ENCODE data around the gene RAB40AL. TPM values are rescaled to one million over a fixed set of nuclear protein-coding genes. Genes with fewer than 3 reads are reported as not detected.

RAB40AL gene
- total RNA-seq, 2 donors from 2014 or later: 0.64 to 1.5 TPM

DNA sequence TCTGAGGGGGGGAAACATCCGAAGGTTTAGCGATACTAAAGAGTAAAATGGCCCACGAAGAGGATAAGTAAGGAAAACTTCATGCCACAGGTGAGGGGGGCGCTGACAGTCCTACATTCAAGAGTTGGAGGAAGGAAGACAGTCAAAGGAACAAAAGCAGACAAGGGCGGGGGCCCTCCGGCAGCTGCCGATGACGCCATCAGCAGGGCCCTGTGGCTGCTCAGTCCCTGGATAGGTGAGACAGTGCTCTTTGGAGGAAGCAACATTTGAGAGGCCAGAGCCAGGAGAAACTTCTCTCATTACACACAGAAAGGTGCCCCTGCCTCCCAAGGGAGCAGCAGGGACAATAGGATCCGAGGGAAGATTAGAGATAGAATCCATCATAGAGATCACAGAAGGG is 41.5 kb downstream of the RAB40AL start:
- peaks cover 21% of the 10 kb centered on the region for H3K27me3 Mint-ChIP-seq (ENCODE audit: insufficient read depth)
- TF ChIP-seq, protein P1, sequence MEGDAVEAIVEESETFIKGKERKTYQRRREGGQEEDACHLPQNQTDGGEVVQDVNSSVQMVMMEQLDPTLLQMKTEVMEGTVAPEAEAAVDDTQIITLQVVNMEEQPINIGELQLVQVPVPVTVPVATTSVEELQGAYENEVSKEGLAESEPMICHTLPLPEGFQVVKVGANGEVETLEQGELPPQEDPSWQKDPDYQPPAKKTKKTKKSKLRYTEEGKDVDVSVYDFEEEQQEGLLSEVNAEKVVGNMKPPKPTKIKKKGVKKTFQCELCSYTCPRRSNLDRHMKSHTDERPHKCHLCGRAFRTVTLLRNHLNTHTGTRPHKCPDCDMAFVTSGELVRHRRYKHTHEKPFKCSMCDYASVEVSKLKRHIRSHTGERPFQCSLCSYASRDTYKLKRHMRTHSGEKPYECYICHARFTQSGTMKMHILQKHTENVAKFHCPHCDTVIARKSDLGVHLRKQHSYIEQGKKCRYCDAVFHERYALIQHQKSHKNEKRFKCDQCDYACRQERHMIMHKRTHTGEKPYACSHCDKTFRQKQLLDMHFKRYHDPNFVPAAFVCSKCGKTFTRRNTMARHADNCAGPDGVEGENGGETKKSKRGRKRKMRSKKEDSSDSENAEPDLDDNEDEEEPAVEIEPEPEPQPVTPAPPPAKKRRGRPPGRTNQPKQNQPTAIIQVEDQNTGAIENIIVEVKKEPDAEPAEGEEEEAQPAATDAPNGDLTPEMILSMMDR (conservative IDR thresholded peaks at IDR 0.05): no peak
- Histone ChIP-seq H3K9me3 (ENCODE audit: control insufficient read depth, low read length) (no peaks in the 10 kb centered on the region), H3K36me3 (ENCODE audit: control insufficient read depth, insufficient read depth, low read length) (no peaks in the 10 kb centered on the region), H3K4me1 (ENCODE audit: control insufficient read depth, insufficient read depth, low read length) (no peaks in the 10 kb centered on the region), H3K27ac (ENCODE audit: low read depth, low read length) (no peak overlapping the region), H3K9ac (ENCODE audit: extremely low read depth, low read length, poor library complexity, severe bottlenecking) (no peak overlapping the region), H3K27me3 (ENCODE audit: control insufficient read depth, insufficient read depth, low read length, poor library complexity, severe bottlenecking) (no peaks in the 10 kb centered on the region), H3K4me3 (ENCODE audit: low read length) (no peak overlapping the region)
- no peak for DNase-seq
- H3K4me3 Mint-ChIP-seq: no peak overlapping the region
- WGBS, 2 experiments (ENCODE audit: insufficient coverage in 1 of 2, insufficient read length in 1 of 2): 87% methylated on average over 9 of the region's 9 CpGs; no CpG with 5 or more reads in 1 of the 2 experiments
- H3K27ac Mint-ChIP-seq: no peak overlapping the region
- peaks cover 14% of the 10 kb centered on the region for H3K4me1 Mint-ChIP-seq
- H3K9me3 Mint-ChIP-seq: peaks cover 49% of the 10 kb centered on the region
- H3K36me3 Mint-ChIP-seq (ENCODE audit: low read depth): peaks cover under 1% of the 10 kb centered on the region

DNA sequence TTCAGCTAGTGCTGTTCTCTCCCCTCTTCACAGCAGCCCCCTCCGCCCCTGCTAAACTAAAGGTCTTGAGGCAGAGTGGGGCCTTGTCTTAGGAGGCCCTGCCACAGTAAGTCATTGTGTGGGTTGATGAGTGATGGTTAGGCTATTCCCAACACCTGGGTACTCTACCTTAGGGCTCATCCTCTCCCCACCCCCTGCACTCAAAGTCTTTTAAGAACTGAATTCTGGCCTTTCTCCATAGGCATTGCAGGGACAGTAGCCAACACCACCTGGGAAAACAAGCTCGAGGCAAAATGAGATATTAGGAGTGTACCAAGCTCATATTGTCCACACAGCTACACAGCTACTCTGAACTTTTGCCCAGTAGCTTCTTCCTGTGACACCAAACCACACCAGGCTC is 42.5 kb downstream of the RAB40AL start:
- Mint-ChIP-seq H3K4me3 (no peak overlapping the region), H3K9me3 (peaks cover 43% of the 10 kb centered on the region), H3K4me1 (peaks cover 14% of the 10 kb centered on the region), H3K27ac (no peak overlapping the region), H3K36me3 (ENCODE audit: low read depth) (no peaks in the 10 kb centered on the region), H3K27me3 (ENCODE audit: insufficient read depth) (peaks cover 16% of the 10 kb centered on the region)
- no peak for DNase-seq
- TF ChIP-seq, protein P1 (conservative IDR thresholded peaks at IDR 0.05): no peak
- H3K4me3 ChIP-seq (ENCODE audit: low read length): no peak overlapping the region
- H3K27me3 ChIP-seq (ENCODE audit: control insufficient read depth, insufficient read depth, low read length, poor library complexity, severe bottlenecking): no peaks in the 10 kb centered on the region
- no peak overlapping the region for H3K9ac ChIP-seq (ENCODE audit: extremely low read depth, low read length, poor library complexity, severe bottlenecking)
- H3K27ac ChIP-seq (ENCODE audit: low read depth, low read length): no peak overlapping the region
- no peaks in the 10 kb centered on the region for H3K36me3 ChIP-seq (ENCODE audit: control insufficient read depth, insufficient read depth, low read length)
- WGBS, 2 experiments (ENCODE audit: insufficient coverage in 1 of 2, insufficient read length in 1 of 2): 92 to 100% methylated on average over 1 of the region's 2 CpGs
- no peaks in the 10 kb centered on the region for H3K4me1 ChIP-seq (ENCODE audit: control insufficient read depth, insufficient read depth, low read length)
- no peaks in the 10 kb centered on the region for H3K9me3 ChIP-seq (ENCODE audit: control insufficient read depth, low read length)

DNA sequence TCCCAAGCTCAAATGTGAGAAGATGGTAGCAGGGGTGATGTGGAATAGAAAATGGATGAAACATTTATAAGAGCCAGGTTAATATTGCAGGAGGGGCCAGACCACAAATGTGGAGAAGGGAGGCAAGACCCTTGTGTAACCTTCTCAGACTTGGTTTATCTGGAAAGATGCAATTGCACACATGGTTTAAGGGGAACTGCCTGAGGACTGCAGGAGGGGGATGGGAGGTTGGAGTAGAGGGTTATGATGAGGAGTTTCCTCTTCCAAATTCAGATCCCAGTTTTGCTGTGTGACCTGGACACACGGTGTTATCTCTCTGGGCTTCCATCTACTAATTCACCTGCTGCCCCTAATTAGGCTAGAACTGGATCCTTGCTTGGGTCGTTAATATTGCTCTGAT is 46.1 kb downstream of the RAB40AL start:
- Mint-ChIP-seq H3K36me3 (ENCODE audit: low read depth) (no peaks in the 10 kb centered on the region), H3K27ac (no peak overlapping the region), H3K9me3 (peaks cover 55% of the 10 kb centered on the region), H3K27me3 (ENCODE audit: insufficient read depth) (peaks cover 16% of the 10 kb centered on the region), H3K4me3 (no peak overlapping the region), H3K4me1 (peaks cover 8% of the 10 kb centered on the region)
- Histone ChIP-seq H3K9ac (ENCODE audit: extremely low read depth, low read length, poor library complexity, severe bottlenecking) (no peak overlapping the region), H3K36me3 (ENCODE audit: control insufficient read depth, insufficient read depth, low read length) (no peaks in the 10 kb centered on the region), H3K9me3 (ENCODE audit: control insufficient read depth, low read length) (no peaks in the 10 kb centered on the region), H3K4me3 (ENCODE audit: low read length) (no peak overlapping the region), H3K4me1 (ENCODE audit: control insufficient read depth, insufficient read depth, low read length) (no peaks in the 10 kb centered on the region), H3K27ac (ENCODE audit: low read depth, low read length) (no peak overlapping the region), H3K27me3 (ENCODE audit: control insufficient read depth, insufficient read depth, low read length, poor library complexity, severe bottlenecking) (no peaks in the 10 kb centered on the region)
- DNase-seq: no peak
- 72% methylated on average over 2 of the region's 2 CpGs; no CpG with 5 or more reads in 1 of the 2 experiments for WGBS, 2 experiments (ENCODE audit: insufficient coverage in 1 of 2, insufficient read length in 1 of 2)
- TF ChIP-seq, protein P1 (conservative IDR thresholded peaks at IDR 0.05): no peak

All from endodermal cell (in vitro differentiated cells).